CD14-positive monocyte (primary cell): ENCODE data around the gene NINL. TPM values are rescaled to one million over a fixed set of nuclear protein-coding genes. Genes with fewer than 3 reads are reported as not detected.

Experiments used
- DNase-seq, 3 donors: peaks; one replicate each; pipeline ENCODE4 v3.0.0-alpha.2; 2011 to 2022
- H2AFZ ChIP-seq: 2 replicates; pipeline ENCODE4 v1.6.0; 2012; ENCODE audit warnings: mild to moderate bottlenecking, low read depth, low read length, inconsistent platforms; ENCODE audit not compliant: insufficient read depth, poor library complexity, severe bottlenecking
- H3K27ac ChIP-seq, 2 donors: 1 replicate in 1 of 2; 2 replicates in 1 of 2; pipeline ENCODE4 v1.5.1; 2012 to 2013; ENCODE audit warnings: low read length in 2 of 2, control low read depth in 1 of 2, inconsistent platforms in 1 of 2, low read depth in 1 of 2, mild to moderate bottlenecking in 1 of 2
- H3K27me3 ChIP-seq, 2 donors: one replicate each; pipeline versions ENCODE4 v1.6.0 to v1.6.1; 2011 to 2013; ENCODE audit warnings: low read length in 2 of 2; ENCODE audit not compliant: control insufficient read depth in 2 of 2, insufficient read depth in 2 of 2
- H3K36me3 ChIP-seq, 2 donors: replicated peaks in 1 of 2; 1 replicate in 1 of 2; 2 replicates in 1 of 2; pipeline versions ENCODE4 v1.5.1 to v1.6.1; 2012 to 2013; ENCODE audit warnings: low read length in 2 of 2, control low read depth in 1 of 2, inconsistent platforms in 1 of 2, mild to moderate bottlenecking in 1 of 2; ENCODE audit not compliant: insufficient read depth in 2 of 2, control insufficient read depth in 1 of 2
- H3K4me1 ChIP-seq, 2 donors: 1 replicate in 1 of 2; 2 replicates in 1 of 2; pipeline versions ENCODE4 v1.5.1 to v1.6.1; 2012 to 2013; ENCODE audit warnings: low read length in 2 of 2, control low read depth in 1 of 2, inconsistent platforms in 1 of 2, mild to moderate bottlenecking in 1 of 2, moderate library complexity in 1 of 2; ENCODE audit not compliant: insufficient read depth in 2 of 2, control insufficient read depth in 1 of 2
- H3K4me2 ChIP-seq: replicated peaks from 2 replicates; pipeline ENCODE3; 2012; ENCODE audit warnings: low read length, moderate library complexity, mild to moderate bottlenecking; ENCODE audit not compliant: poor library complexity, severe bottlenecking; ENCODE audit errors: extremely low read depth
- H3K4me3 ChIP-seq, 3 experiments: fragments of 200-600 bp in 1 of 3; sonication (generic) in 1 of 3; replicated peaks in 1 of 3; 1 replicate in 2 of 3; 2 replicates in 1 of 3; pipeline ENCODE4 v1.5.1; 2011 to 2013; ENCODE audit warnings: low read length in 3 of 3, mild to moderate bottlenecking in 3 of 3, control low read depth in 2 of 3, low read depth in 2 of 3, inconsistent platforms in 1 of 3, moderate library complexity in 1 of 3
- H3K79me2 ChIP-seq: 2 replicates; pipeline ENCODE4 v1.6.0; 2012; ENCODE audit warnings: mild to moderate bottlenecking, control low read depth, inconsistent platforms, low read length, moderate library complexity; ENCODE audit not compliant: insufficient read depth
- H3K9ac ChIP-seq: 2 replicates; pipeline ENCODE4 v1.6.0; 2017; ENCODE audit warnings: low read length, mild to moderate bottlenecking; ENCODE audit not compliant: insufficient read depth, poor library complexity, severe bottlenecking
- H3K9me3 ChIP-seq, 2 donors: replicated peaks in 1 of 2; 1 replicate in 1 of 2; 2 replicates in 1 of 2; pipeline versions ENCODE4 v1.5.1 to v1.6.1; 2012 to 2013; ENCODE audit warnings: low read length in 2 of 2, control low read depth in 1 of 2; ENCODE audit not compliant: control insufficient read depth in 1 of 2, insufficient read depth in 1 of 2
- H4K20me1 ChIP-seq: 2 replicates; pipeline ENCODE4 v1.6.0; 2012; ENCODE audit warnings: mild to moderate bottlenecking, low read length, control low read depth, moderate library complexity; ENCODE audit not compliant: insufficient read depth
- H3K27ac Mint-ChIP-seq, 7 donors: one replicate each; pipeline ENCODE4 v1.8.0; 2020; ENCODE audit warnings: mild to moderate bottlenecking in 7 of 7, mixed read lengths in 7 of 7, moderate library complexity in 6 of 7, inconsistent platforms in 2 of 7
- H3K27me3 Mint-ChIP-seq, 3 donors: one replicate each; pipeline ENCODE4 v1.8.0; 2021 to 2022; ENCODE audit warnings: low read depth in 3 of 3, mild to moderate bottlenecking in 3 of 3, mixed read lengths in 3 of 3, moderate library complexity in 3 of 3, inconsistent platforms in 1 of 3
- H3K36me3 Mint-ChIP-seq, 2 donors: one replicate each; pipeline ENCODE4 v1.8.0; 2020; ENCODE audit warnings: mixed read lengths in 2 of 2, inconsistent platforms in 1 of 2, mild to moderate bottlenecking in 1 of 2
- H3K4me1 Mint-ChIP-seq: one replicate; pipeline ENCODE4 v1.8.0; 2020; ENCODE audit warnings: mild to moderate bottlenecking, mixed read lengths
- H3K4me3 Mint-ChIP-seq, 2 donors: one replicate each; pipeline ENCODE4 v1.8.0; 2020; ENCODE audit warnings: mild to moderate bottlenecking in 2 of 2, mixed read lengths in 2 of 2, moderate library complexity in 1 of 2
- H3K9me3 Mint-ChIP-seq, 7 donors: one replicate each; pipeline ENCODE4 v1.8.0; 2020 to 2022; ENCODE audit warnings: mixed read lengths in 7 of 7, mild to moderate bottlenecking in 6 of 7, moderate library complexity in 6 of 7, inconsistent platforms in 2 of 7
- WGBS: methylation state at CpG from one replicate; pipeline ENCODE4 v1.1.5; 2013; ENCODE audit warnings: missing lambda C conversion rate; ENCODE audit not compliant: insufficient coverage; 5-methylcytosine and 5-hydroxymethylcytosine counted together
- intact Hi-C, 2 donors: fragments of 100-400 bp; cut with micrococcal nuclease; formaldehyde crosslinking; loops; one replicate each; pipeline versions ENCODE4 v1.15.0 to v1.15.1; 2023
- polyA plus RNA-seq, 3 donors: library from polyadenylated mRNA; depleted of rRNA in 1 of 3; unstranded in 2 of 3; stranded (reverse) in 1 of 3; fragments of 300-500 nt in 2 of 3; fragments of >200 nt in 1 of 3; fragmentation: Illumina TruSeq in 2 of 3; gene quantifications; 1 replicate in 2 of 3; 2 replicates in 1 of 3; pipeline ENCODE4 v1.2.3, GENCODE V29; 2012 to 2021
- TF ChIP-seq, protein P1 (sequence below): fragments of 200-600 bp; IDR thresholded peaks from one replicate; pipeline ENCODE4 v1.8.0; 2022; ENCODE audit warnings: antibody characterized with exemption, mild to moderate bottlenecking

NINL gene
- polyA plus RNA-seq, 3 donors, result 0.08 to 0.15 TPM; not detected in 1

DNA sequence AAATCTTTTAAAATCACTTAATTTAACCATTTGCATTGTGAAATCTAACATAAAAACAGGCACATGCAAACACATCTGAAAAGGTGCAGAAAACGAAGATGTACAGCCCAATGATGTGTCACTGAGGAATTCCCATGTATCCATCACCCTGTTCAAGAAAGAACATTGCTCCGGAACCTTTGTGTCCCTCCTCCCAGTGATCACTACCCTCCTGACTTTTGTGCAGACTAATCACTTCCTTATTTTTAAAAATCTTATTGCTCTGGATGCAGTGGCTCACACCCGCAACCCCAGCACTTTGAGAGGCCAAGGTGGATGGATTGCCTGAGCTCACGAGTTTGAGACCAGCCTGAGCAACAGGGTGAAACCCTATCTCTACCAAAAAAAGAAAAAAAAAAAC is 163.3 kb downstream of the NINL start:
- Mint-ChIP-seq H3K36me3 (peaks cover 23 to 53% of the 10 kb centered on the region in 2 donors), H3K27me3 (no peaks in the 10 kb centered on the region), H3K4me1 (no peaks in the 10 kb centered on the region), H3K27ac (peak overlapping the region in 1 of 7 donors; percentile 56), H3K9me3 (peaks cover 0 to 4% (median 0%) of the 10 kb centered on the region in 7 donors), H3K4me3 (no peak overlapping the region)
- Histone ChIP-seq H4K20me1 (no peaks in the 10 kb centered on the region), H3K79me2 (no peaks in the 10 kb centered on the region), H3K27ac (no peak overlapping the region), H3K36me3 (peaks cover 3 to 49% of the 10 kb centered on the region in 2 donors), H3K4me2 (no peak overlapping the region), H3K9me3 (no peaks in the 10 kb centered on the region), H3K4me1 (no peaks in the 10 kb centered on the region), H2AFZ (no peak overlapping the region), H3K9ac (no peak overlapping the region), H3K27me3 (no peaks in the 10 kb centered on the region), H3K4me3 (no peak overlapping the region)
- TF ChIP-seq, protein P1, sequence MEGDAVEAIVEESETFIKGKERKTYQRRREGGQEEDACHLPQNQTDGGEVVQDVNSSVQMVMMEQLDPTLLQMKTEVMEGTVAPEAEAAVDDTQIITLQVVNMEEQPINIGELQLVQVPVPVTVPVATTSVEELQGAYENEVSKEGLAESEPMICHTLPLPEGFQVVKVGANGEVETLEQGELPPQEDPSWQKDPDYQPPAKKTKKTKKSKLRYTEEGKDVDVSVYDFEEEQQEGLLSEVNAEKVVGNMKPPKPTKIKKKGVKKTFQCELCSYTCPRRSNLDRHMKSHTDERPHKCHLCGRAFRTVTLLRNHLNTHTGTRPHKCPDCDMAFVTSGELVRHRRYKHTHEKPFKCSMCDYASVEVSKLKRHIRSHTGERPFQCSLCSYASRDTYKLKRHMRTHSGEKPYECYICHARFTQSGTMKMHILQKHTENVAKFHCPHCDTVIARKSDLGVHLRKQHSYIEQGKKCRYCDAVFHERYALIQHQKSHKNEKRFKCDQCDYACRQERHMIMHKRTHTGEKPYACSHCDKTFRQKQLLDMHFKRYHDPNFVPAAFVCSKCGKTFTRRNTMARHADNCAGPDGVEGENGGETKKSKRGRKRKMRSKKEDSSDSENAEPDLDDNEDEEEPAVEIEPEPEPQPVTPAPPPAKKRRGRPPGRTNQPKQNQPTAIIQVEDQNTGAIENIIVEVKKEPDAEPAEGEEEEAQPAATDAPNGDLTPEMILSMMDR, result no peak
- intact Hi-C loops, result no loop called here
- 100% methylated on average over 1 of the region's 4 CpGs for WGBS
- no peak for DNase-seq

DNA sequence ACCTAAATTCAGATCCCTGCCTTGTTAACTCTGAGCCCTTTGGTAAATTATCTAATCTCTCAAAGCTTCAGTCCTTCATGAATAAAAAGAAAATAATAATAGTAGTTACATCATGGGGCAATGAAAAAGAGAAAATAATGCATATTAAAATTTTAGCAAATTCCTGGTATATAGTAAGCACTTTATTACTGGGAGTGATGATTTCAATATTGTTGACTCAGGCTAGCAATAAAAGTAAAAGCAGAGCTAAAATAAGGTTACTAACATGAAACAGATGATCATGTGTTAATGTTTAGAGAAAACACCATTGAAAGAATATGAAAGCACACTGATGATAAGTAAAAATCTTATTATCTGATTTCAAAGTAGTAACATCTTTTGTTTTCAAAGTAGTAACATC is 164.2 kb downstream of the NINL start:
- Histone ChIP-seq H3K79me2 (no peaks in the 10 kb centered on the region), H3K4me3 (no peak overlapping the region), H3K9ac (no peak overlapping the region), H4K20me1 (no peaks in the 10 kb centered on the region), H3K4me2 (no peak overlapping the region), H3K27ac (no peak overlapping the region), H3K9me3 (no peaks in the 10 kb centered on the region), H2AFZ (no peak overlapping the region), H3K4me1 (no peaks in the 10 kb centered on the region), H3K27me3 (no peaks in the 10 kb centered on the region), H3K36me3 (peaks cover 6 to 45% of the 10 kb centered on the region in 2 donors)
- intact Hi-C loops, result no loop called here
- TF ChIP-seq, protein P1, result no peak
- Mint-ChIP-seq H3K36me3 (peaks cover 19 to 46% of the 10 kb centered on the region in 2 donors), H3K27me3 (no peaks in the 10 kb centered on the region), H3K9me3 (peaks cover 0 to 2% (median 0%) of the 10 kb centered on the region in 7 donors), H3K4me3 (no peak overlapping the region), H3K27ac (no peak overlapping the region), H3K4me1 (no peaks in the 10 kb centered on the region)
- DNase-seq, result no peak
